HL-60 (cell line): ENCODE measurements around the gene SLC45A2.

Source experiments
- DNase-seq, 2 experiments: peaks; one replicate each; pipeline ENCODE4 v3.0.0-alpha.2; 2010 to 2020; ENCODE audit warnings: low read depth in 1 of 2, low spot score in 1 of 2
- H3K27ac ChIP-seq: fragments of 250-450 bp; sonication (Bioruptor Pico); replicated peaks from 2 replicates; pipeline ENCODE4 v1.5.1; 2020; ENCODE audit warnings: mild to moderate bottlenecking, moderate library complexity
- H3K27me3 ChIP-seq: fragments of 250-450 bp; sonication (Bioruptor Pico); 2 replicates; pipeline ENCODE4 v1.5.1; 2021; ENCODE audit warnings: mild to moderate bottlenecking, moderate library complexity; ENCODE audit not compliant: insufficient read depth, poor library complexity, severe bottlenecking
- H3K4me3 ChIP-seq: replicated peaks from 2 replicates; pipeline ENCODE4 v1.5.1; 2011; ENCODE audit warnings: mild to moderate bottlenecking, control low read depth, low read length; ENCODE audit not compliant: insufficient read depth
- GABPA ChIP-seq: IDR thresholded peaks from 2 replicates; pipeline ENCODE4 v1.6.1; 2012; ENCODE audit warnings: low read depth
- POLR2AphosphoS5 ChIP-seq: IDR thresholded peaks from 2 replicates; pipeline ENCODE4 v1.6.1; 2012; ENCODE audit warnings: low read depth
- SPI1 ChIP-seq: IDR thresholded peaks from 2 replicates; pipeline ENCODE4 v1.6.1; 2012; ENCODE audit warnings: low read depth, mild to moderate bottlenecking, borderline replicate concordance
- TF ChIP-seq, protein P1 (sequence below): IDR thresholded peaks from one replicate; pipeline ENCODE4 v1.5.1; 2011; ENCODE audit warnings: low read length, control low read depth, inconsistent platforms; ENCODE audit not compliant: insufficient read depth
- TF ChIP-seq, protein P2 (sequence below): IDR thresholded peaks from 2 replicates; pipeline ENCODE4 v1.6.1; 2012; ENCODE audit warnings: low read depth; ENCODE audit not compliant: insufficient replicate concordance

SLC45A2 gene

DNA sequence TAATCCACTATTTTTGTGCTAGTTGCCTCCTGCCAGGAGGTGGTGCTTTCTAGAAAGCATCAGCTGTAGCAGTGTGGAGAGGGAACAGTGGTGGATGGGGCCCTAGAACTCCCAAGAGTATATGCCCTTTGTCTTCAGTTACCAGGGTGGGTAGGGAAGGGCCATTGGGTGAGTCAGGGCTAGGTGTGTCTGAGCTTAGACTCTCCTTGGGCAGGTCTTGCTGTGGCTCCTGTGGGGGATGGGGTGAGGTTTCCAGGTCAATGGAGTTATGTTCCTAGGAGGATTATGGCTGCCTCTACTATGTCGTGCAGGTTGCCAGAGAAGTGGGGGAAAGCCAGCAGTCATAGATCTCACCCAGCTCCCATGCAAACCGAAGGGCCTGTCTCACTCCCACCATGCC is 81.4 kb downstream of the SLC45A2 start:
- Histone ChIP-seq H3K27ac (no peak overlapping the region), H3K27me3 (no peaks in the 10 kb centered on the region), H3K4me3 (no peak overlapping the region)
- DNase-seq = no peak
- no peak for TF ChIP-seq SPI1
- TF ChIP-seq, protein P1, sequence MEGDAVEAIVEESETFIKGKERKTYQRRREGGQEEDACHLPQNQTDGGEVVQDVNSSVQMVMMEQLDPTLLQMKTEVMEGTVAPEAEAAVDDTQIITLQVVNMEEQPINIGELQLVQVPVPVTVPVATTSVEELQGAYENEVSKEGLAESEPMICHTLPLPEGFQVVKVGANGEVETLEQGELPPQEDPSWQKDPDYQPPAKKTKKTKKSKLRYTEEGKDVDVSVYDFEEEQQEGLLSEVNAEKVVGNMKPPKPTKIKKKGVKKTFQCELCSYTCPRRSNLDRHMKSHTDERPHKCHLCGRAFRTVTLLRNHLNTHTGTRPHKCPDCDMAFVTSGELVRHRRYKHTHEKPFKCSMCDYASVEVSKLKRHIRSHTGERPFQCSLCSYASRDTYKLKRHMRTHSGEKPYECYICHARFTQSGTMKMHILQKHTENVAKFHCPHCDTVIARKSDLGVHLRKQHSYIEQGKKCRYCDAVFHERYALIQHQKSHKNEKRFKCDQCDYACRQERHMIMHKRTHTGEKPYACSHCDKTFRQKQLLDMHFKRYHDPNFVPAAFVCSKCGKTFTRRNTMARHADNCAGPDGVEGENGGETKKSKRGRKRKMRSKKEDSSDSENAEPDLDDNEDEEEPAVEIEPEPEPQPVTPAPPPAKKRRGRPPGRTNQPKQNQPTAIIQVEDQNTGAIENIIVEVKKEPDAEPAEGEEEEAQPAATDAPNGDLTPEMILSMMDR = no peak
- no peak for TF ChIP-seq POLR2AphosphoS5
- TF ChIP-seq, protein P2, sequence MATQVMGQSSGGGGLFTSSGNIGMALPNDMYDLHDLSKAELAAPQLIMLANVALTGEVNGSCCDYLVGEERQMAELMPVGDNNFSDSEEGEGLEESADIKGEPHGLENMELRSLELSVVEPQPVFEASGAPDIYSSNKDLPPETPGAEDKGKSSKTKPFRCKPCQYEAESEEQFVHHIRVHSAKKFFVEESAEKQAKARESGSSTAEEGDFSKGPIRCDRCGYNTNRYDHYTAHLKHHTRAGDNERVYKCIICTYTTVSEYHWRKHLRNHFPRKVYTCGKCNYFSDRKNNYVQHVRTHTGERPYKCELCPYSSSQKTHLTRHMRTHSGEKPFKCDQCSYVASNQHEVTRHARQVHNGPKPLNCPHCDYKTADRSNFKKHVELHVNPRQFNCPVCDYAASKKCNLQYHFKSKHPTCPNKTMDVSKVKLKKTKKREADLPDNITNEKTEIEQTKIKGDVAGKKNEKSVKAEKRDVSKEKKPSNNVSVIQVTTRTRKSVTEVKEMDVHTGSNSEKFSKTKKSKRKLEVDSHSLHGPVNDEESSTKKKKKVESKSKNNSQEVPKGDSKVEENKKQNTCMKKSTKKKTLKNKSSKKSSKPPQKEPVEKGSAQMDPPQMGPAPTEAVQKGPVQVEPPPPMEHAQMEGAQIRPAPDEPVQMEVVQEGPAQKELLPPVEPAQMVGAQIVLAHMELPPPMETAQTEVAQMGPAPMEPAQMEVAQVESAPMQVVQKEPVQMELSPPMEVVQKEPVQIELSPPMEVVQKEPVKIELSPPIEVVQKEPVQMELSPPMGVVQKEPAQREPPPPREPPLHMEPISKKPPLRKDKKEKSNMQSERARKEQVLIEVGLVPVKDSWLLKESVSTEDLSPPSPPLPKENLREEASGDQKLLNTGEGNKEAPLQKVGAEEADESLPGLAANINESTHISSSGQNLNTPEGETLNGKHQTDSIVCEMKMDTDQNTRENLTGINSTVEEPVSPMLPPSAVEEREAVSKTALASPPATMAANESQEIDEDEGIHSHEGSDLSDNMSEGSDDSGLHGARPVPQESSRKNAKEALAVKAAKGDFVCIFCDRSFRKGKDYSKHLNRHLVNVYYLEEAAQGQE = no peak
- no peak for TF ChIP-seq GABPA

DNA sequence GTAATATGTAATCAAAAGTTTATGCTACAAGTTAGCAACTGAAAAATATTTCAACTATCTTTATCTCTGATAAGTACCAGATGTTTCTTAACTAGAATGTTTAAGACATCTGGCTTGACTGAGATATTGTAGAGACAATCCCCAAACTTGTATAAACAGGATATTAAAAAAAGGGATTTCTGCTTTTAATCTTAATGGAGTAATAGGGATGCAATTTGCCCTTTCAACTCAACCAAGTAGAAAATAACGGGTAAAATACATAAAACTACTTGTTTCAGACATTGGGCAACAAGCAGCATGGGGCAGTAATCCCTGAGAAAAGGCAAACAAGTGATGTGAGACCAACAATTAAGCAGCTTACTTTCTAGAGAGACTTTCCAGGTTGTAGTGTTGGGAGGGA is 83.3 kb downstream of the SLC45A2 start:
- no peak overlapping the region for H3K27ac ChIP-seq
- no peak for DNase-seq
- H3K4me3 ChIP-seq = no peak overlapping the region
- no peaks in the 10 kb centered on the region for H3K27me3 ChIP-seq
- no peak for TF ChIP-seq GABPA
